Measurements from ENCODE around the gene NOD1.

DNA sequence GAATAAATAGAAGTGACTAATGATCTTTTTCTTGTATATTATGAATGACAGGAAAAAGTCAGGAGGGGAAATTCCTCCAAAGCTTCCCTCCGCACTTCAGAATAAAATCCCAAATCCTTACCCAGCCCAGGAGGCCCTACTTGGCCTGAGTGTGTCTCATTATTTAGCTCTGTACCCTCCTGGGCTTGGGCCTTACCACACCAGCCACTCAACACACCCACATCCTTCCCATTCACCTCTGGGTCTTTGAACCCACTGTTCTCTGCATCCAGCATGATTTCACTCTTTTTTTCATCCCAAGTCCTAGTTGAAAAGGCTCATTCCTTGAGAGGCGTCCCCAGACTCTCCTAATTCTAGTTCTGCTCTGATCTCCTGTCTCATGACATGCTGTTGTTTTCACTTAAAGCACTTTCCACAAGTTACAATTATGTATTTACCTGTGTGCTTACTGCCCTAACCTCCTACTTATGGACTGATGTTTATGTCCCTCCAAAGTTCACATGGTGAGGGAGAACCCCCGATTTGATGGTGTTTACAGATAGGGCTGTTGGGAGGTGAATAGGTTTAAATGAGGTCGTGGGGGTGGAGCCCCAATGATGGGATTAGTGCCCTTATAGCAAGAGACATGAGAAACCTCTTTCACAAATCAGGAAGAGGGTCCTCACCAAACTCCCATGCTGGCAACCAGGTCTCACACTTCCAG is 6.4 kb downstream of the NOD1 start:
- TF ChIP-seq ZBTB14 (CRISPR knock-in tag; IDR thresholded peaks at IDR 0.05) (no peak), FOXM1 (CRISPR knock-in tag; IDR thresholded peaks at IDR 0.05) (no peak), MTA1 (CRISPR knock-in tag; IDR thresholded peaks at IDR 0.05; ENCODE audit: borderline replicate concordance) (no peak), GPBP1L1 (CRISPR knock-in tag; IDR thresholded peaks at IDR 0.05) (no peak), POLR2A (IDR thresholded peaks at IDR 0.05; ENCODE audit: insufficient read depth in 1 of 2, low read depth in 2 of 2, low read length in 2 of 2) (no peak), NCOA2 (CRISPR knock-in tag; IDR thresholded peaks at IDR 0.05) (no peak), PLRG1 (conservative IDR thresholded peaks at IDR 0.05) (no peak), CREB1 (IDR thresholded peaks at IDR 0.05) (no peak), CREB1 (CRISPR knock-in tag; IDR thresholded peaks at IDR 0.05) (no peak), FOXK2 (IDR thresholded peaks at IDR 0.05) (no peak), ZFP41 (CRISPR knock-in tag; IDR thresholded peaks at IDR 0.05; ENCODE audit: borderline replicate concordance) (no peak), SRSF4 (IDR thresholded peaks at IDR 0.05; ENCODE audit: low read depth, low read length, poor library complexity, severe bottlenecking) (no peak), HDAC1 (CRISPR knock-in tag; IDR thresholded peaks at IDR 0.05) (no peak)
- TF ChIP-seq, protein P1, sequence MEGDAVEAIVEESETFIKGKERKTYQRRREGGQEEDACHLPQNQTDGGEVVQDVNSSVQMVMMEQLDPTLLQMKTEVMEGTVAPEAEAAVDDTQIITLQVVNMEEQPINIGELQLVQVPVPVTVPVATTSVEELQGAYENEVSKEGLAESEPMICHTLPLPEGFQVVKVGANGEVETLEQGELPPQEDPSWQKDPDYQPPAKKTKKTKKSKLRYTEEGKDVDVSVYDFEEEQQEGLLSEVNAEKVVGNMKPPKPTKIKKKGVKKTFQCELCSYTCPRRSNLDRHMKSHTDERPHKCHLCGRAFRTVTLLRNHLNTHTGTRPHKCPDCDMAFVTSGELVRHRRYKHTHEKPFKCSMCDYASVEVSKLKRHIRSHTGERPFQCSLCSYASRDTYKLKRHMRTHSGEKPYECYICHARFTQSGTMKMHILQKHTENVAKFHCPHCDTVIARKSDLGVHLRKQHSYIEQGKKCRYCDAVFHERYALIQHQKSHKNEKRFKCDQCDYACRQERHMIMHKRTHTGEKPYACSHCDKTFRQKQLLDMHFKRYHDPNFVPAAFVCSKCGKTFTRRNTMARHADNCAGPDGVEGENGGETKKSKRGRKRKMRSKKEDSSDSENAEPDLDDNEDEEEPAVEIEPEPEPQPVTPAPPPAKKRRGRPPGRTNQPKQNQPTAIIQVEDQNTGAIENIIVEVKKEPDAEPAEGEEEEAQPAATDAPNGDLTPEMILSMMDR (CRISPR knock-in tag; IDR thresholded peaks at IDR 0.05): no peak
- TF ChIP-seq, protein P2, sequence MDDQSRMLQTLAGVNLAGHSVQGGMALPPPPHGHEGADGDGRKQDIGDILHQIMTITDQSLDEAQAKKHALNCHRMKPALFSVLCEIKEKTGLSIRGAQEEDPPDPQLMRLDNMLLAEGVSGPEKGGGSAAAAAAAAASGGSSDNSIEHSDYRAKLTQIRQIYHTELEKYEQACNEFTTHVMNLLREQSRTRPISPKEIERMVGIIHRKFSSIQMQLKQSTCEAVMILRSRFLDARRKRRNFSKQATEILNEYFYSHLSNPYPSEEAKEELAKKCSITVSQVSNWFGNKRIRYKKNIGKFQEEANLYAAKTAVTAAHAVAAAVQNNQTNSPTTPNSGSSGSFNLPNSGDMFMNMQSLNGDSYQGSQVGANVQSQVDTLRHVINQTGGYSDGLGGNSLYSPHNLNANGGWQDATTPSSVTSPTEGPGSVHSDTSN (CRISPR knock-in tag; IDR thresholded peaks at IDR 0.05; ENCODE audit: borderline replicate concordance): no peak

Data from HepG2 (cell line).